WTC11 (cell line): ENCODE data around the gene GSTO2. TPM values are rescaled to one million over a fixed set of nuclear protein-coding genes. Genes with fewer than 3 reads are reported as not detected.

ENCODE experiments used
- ARID4B ChIP-seq: sonication (generic); formaldehyde crosslinking; IDR thresholded peaks from 2 replicates; pipeline ENCODE4 v1.8.0; 2023; ENCODE audit warnings: missing genetic modification reagents, mild to moderate bottlenecking, borderline replicate concordance
- ATF2 ChIP-seq: sonication (generic); formaldehyde crosslinking; IDR thresholded peaks from 2 replicates; pipeline ENCODE4 v1.8.1; 2022; ENCODE audit warnings: low read depth, missing genetic modification reagents, borderline replicate concordance
- CBFB ChIP-seq: sonication (generic); formaldehyde crosslinking; IDR thresholded peaks from 2 replicates; pipeline ENCODE4 v1.8.1; 2022; ENCODE audit warnings: mild to moderate bottlenecking, low read depth, missing genetic modification reagents
- ESRRA ChIP-seq: sonication (generic); formaldehyde crosslinking; IDR thresholded peaks from 2 replicates; pipeline ENCODE4 v1.8.1; 2022; ENCODE audit warnings: mild to moderate bottlenecking, missing genetic modification reagents, borderline replicate concordance
- FOXJ3 ChIP-seq: sonication (generic); formaldehyde crosslinking; IDR thresholded peaks from 2 replicates; pipeline ENCODE4 v1.9.0; 2021; ENCODE audit warnings: missing genetic modification reagents, mild to moderate bottlenecking, borderline replicate concordance
- GABPB1 ChIP-seq: sonication (generic); formaldehyde crosslinking; IDR thresholded peaks from 2 replicates; pipeline ENCODE4 v1.8.1; 2023; ENCODE audit warnings: mild to moderate bottlenecking, missing genetic modification reagents
- IRF1 ChIP-seq: sonication (generic); formaldehyde crosslinking; IDR thresholded peaks from 2 replicates; pipeline ENCODE4 v1.8.0; 2023; ENCODE audit warnings: missing genetic modification reagents
- JAZF1 ChIP-seq: fragments of 250-450 bp; sonication (Bioruptor Pico); IDR thresholded peaks from 2 replicates; pipeline ENCODE4 v1.9.0; 2021; ENCODE audit warnings: moderate library complexity, mild to moderate bottlenecking, inconsistent platforms
- JUN ChIP-seq: sonication (generic); formaldehyde crosslinking; IDR thresholded peaks from 2 replicates; pipeline ENCODE4 v1.8.0; 2023; ENCODE audit warnings: mild to moderate bottlenecking, missing genetic modification reagents
- MLX ChIP-seq: sonication (generic); formaldehyde crosslinking; IDR thresholded peaks from 2 replicates; pipeline ENCODE4 v1.8.1; 2023; ENCODE audit warnings: mild to moderate bottlenecking, missing genetic modification reagents, moderate library complexity
- NFE2L1 ChIP-seq: sonication (generic); formaldehyde crosslinking; IDR thresholded peaks from 2 replicates; pipeline ENCODE4 v1.8.1; 2023; ENCODE audit warnings: missing genetic modification reagents
- NFYB ChIP-seq: sonication (generic); formaldehyde crosslinking; conservative IDR thresholded peaks from 2 replicates; pipeline ENCODE4 v1.8.0; 2022; ENCODE audit warnings: low read depth, missing genetic modification reagents
- NR2C2 ChIP-seq: sonication (generic); formaldehyde crosslinking; IDR thresholded peaks from 2 replicates; pipeline ENCODE4 v1.8.0; 2022; ENCODE audit warnings: mild to moderate bottlenecking, missing genetic modification reagents
- NR3C1 ChIP-seq: sonication (generic); formaldehyde crosslinking; conservative IDR thresholded peaks from 2 replicates; pipeline ENCODE4 v1.8.1; 2023; ENCODE audit warnings: low read depth, mild to moderate bottlenecking, missing genetic modification reagents
- OVOL2 ChIP-seq: fragments of 250-450 bp; sonication (Bioruptor Pico); IDR thresholded peaks from 2 replicates; pipeline ENCODE4 v1.9.0; 2021; ENCODE audit warnings: mild to moderate bottlenecking, borderline replicate concordance
- PREB ChIP-seq: sonication (generic); formaldehyde crosslinking; IDR thresholded peaks from 2 replicates; pipeline ENCODE4 v1.8.1; 2022; ENCODE audit warnings: mild to moderate bottlenecking, missing genetic modification reagents, moderate library complexity, borderline replicate concordance
- RORB ChIP-seq: fragments of 250-450 bp; sonication (Bioruptor Pico); IDR thresholded peaks from 2 replicates; pipeline ENCODE4 v1.9.0; 2021; ENCODE audit warnings: mild to moderate bottlenecking
- SMAD3 ChIP-seq: sonication (generic); formaldehyde crosslinking; IDR thresholded peaks from 2 replicates; pipeline ENCODE4 v1.8.0; 2022; ENCODE audit warnings: missing genetic modification reagents, mild to moderate bottlenecking, borderline replicate concordance
- SMAD4 ChIP-seq: sonication (generic); formaldehyde crosslinking; IDR thresholded peaks from 2 replicates; pipeline ENCODE4 v1.8.0; 2022; ENCODE audit warnings: mild to moderate bottlenecking, missing genetic modification reagents
- SP1 ChIP-seq: sonication (generic); formaldehyde crosslinking; conservative IDR thresholded peaks from 2 replicates; pipeline ENCODE4 v1.8.1; 2022; ENCODE audit warnings: missing genetic modification reagents
- TP53 ChIP-seq: sonication (generic); formaldehyde crosslinking; IDR thresholded peaks from 2 replicates; pipeline ENCODE4 v1.8.1; 2023; ENCODE audit warnings: mild to moderate bottlenecking, missing genetic modification reagents
- ZBTB21 ChIP-seq: sonication (generic); formaldehyde crosslinking; IDR thresholded peaks from 2 replicates; pipeline ENCODE4 v1.8.1; 2023; ENCODE audit warnings: mild to moderate bottlenecking, missing genetic modification reagents, borderline replicate concordance
- ZNF138 ChIP-seq: sonication (generic); formaldehyde crosslinking; conservative IDR thresholded peaks from 2 replicates; pipeline ENCODE4 v1.8.1; 2022; ENCODE audit warnings: mild to moderate bottlenecking, moderate library complexity, missing genetic modification reagents
- ZNF263 ChIP-seq: sonication (generic); formaldehyde crosslinking; IDR thresholded peaks from 2 replicates; pipeline ENCODE4 v1.8.1; 2022; ENCODE audit warnings: low read depth, mild to moderate bottlenecking, moderate library complexity, missing genetic modification reagents
- ZNF416 ChIP-seq: fragments of 250-450 bp; sonication (Bioruptor Pico); IDR thresholded peaks from 2 replicates; pipeline ENCODE4 v1.9.0; 2021; ENCODE audit warnings: mild to moderate bottlenecking, inconsistent platforms
- ZNF671 ChIP-seq: fragments of 250-450 bp; sonication (Bioruptor Pico); IDR thresholded peaks from 2 replicates; pipeline ENCODE4 v1.8.0; 2021; ENCODE audit warnings: mild to moderate bottlenecking
- total RNA-seq: library from RNA; stranded (reverse); gene quantifications from 3 replicates; pipeline ENCODE4 v1.2.3, GENCODE V29; 2021
- TF ChIP-seq, protein P1 (sequence below): sonication (generic); formaldehyde crosslinking; IDR thresholded peaks from 2 replicates; pipeline ENCODE4 v1.8.1; 2022; ENCODE audit warnings: missing genetic modification reagents, borderline replicate concordance
- TF ChIP-seq, protein P2 (sequence below): sonication (generic); formaldehyde crosslinking; IDR thresholded peaks from 2 replicates; pipeline ENCODE4 v1.8.0; 2022; ENCODE audit warnings: mild to moderate bottlenecking, missing genetic modification reagents
- TF ChIP-seq, protein P3 (sequence below): fragments of 250-450 bp; sonication (Bioruptor Pico); IDR thresholded peaks from 2 replicates; pipeline ENCODE4 v1.9.0; 2021; ENCODE audit warnings: moderate library complexity, mild to moderate bottlenecking, inconsistent platforms, borderline replicate concordance

Gene GSTO2
- total RNA-seq, 1 experiment from 2014 or later, result 10.7 TPM

DNA sequence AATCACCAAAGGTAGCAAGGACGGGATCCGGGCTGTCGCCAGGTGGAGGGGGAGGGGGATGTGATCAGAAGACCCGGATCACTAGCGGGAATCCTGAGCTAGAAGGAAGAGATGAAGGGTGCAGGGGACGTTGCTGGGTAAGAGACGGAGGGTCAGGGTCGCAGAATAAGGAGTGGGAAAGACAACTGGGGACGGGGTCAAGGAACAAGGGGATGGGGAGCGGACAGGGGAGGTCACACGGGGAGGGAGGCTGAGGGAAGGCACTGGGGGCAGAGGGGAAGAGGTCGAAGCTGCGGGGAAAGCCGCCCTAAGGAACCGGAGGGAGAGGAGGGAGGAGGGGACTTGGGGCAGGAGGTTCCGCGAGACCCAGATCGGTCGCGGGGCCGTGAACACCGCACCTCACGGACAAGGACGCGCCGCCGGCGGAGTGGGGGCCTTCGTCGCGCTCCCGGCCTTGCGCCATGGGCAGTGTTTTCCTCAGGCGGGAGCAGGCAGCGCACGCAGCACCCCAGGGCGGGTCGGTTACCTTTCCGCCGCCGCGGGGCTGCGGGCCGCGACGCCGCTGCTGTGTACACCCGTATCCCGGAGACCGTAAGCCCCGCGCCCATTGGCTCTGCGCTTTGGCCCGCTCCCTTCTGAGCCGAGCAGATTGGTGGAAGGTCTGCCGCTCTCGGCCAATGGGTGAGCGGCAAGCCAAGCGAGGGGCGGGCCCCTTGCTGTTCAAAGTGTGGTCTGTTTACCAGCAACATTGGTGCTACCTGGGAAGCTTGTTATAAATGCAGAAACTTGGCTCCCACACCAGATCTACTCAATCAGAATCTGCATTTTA, 37.0 kb upstream of the GSTO2 start, which contains the start of gene CFAP43 (continued):
- no peak for TF ChIP-seq ATF2 (CRISPR knock-in tag)
- TF ChIP-seq OVOL2, result no peak
- TF ChIP-seq RORB (CRISPR knock-in tag), result no peak
- peak; percentile 29; the same call in 1 of the 2 replicates for TF ChIP-seq GABPB1 (CRISPR knock-in tag)
- no peak for TF ChIP-seq MLX (CRISPR knock-in tag)
- no peak for TF ChIP-seq CBFB (CRISPR knock-in tag)
- no peak for TF ChIP-seq ZNF671 (CRISPR knock-in tag)
- TF ChIP-seq, protein P1, sequence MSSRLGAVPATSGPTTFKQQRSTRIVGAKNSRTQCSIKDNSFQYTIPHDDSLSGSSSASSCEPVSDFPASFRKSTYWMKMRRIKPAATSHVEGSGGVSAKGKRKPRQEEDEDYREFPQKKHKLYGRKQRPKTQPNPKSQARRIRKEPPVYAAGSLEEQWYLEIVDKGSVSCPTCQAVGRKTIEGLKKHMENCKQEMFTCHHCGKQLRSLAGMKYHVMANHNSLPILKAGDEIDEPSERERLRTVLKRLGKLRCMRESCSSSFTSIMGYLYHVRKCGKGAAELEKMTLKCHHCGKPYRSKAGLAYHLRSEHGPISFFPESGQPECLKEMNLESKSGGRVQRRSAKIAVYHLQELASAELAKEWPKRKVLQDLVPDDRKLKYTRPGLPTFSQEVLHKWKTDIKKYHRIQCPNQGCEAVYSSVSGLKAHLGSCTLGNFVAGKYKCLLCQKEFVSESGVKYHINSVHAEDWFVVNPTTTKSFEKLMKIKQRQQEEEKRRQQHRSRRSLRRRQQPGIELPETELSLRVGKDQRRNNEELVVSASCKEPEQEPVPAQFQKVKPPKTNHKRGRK (CRISPR knock-in tag), result no peak
- no peak; the same call in 1 of the 2 replicates for TF ChIP-seq SP1 (CRISPR knock-in tag)
- no peak for TF ChIP-seq NFE2L1 (CRISPR knock-in tag)
- no peak for TF ChIP-seq ZNF263 (CRISPR knock-in tag)
- no peak for TF ChIP-seq FOXJ3 (CRISPR knock-in tag)
- TF ChIP-seq, protein P2, sequence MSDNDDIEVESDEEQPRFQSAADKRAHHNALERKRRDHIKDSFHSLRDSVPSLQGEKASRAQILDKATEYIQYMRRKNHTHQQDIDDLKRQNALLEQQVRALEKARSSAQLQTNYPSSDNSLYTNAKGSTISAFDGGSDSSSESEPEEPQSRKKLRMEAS (CRISPR knock-in tag), result peak; percentile 79
- no peak for TF ChIP-seq ESRRA (CRISPR knock-in tag)
- TF ChIP-seq ZBTB21, result no peak
- TF ChIP-seq ARID4B (CRISPR knock-in tag), result peak; percentile 46; the same call in 1 of the 2 replicates
- no peak for TF ChIP-seq PREB (CRISPR knock-in tag)
- TF ChIP-seq, protein P3, sequence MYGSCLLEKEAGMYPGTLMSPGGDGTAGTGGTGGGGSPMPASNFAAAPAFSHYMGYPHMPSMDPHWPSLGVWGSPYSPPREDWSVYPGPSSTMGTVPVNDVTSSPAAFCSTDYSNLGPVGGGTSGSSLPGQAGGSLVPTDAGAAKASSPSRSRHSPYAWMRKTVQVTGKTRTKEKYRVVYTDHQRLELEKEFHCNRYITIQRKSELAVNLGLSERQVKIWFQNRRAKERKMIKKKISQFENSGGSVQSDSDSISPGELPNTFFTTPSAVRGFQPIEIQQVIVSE (CRISPR knock-in tag), result no peak
- peak; percentile 70; the same call in 1 of the 2 replicates for TF ChIP-seq SMAD3 (CRISPR knock-in tag)
- peak; percentile 76 for TF ChIP-seq IRF1
- no peak for TF ChIP-seq JAZF1 (CRISPR knock-in tag)
- TF ChIP-seq JUN (CRISPR knock-in tag), result no peak
- TF ChIP-seq NR2C2 (CRISPR knock-in tag), result no peak
- no peak for TF ChIP-seq SMAD4 (CRISPR knock-in tag)
- peak; percentile 96 for TF ChIP-seq NFYB (CRISPR knock-in tag)
- TF ChIP-seq ZNF138 (CRISPR knock-in tag), result no peak
- no peak for TF ChIP-seq ZNF416
- peak; percentile 45; the same call in 1 of the 2 replicates for TF ChIP-seq TP53
- TF ChIP-seq NR3C1 (CRISPR knock-in tag), result no peak
